SK-N-SH (cell line): Measurements from ENCODE around the gene RAMP1. TPM values are rescaled to one million over a fixed set of nuclear protein-coding genes. Genes with fewer than 3 reads are reported as not detected.

Experiments used
- CTCF ChIA-PET: fragments of 300-600, 350-600 bp; formaldehyde crosslinking; extraction: SDS; loops from one replicate; lab custom pipeline; 2021; lab: Yijun Ruan, JAX
- POLR2A ChIA-PET: fragments of 350-600 bp; sonication (Branson Sonifier 250); formaldehyde crosslinking; extraction: SDS; loops from one replicate; lab custom pipeline; 2020; ENCODE audit warnings: antibody characterized with exemption, inconsistent platforms; lab: Yijun Ruan, JAX
- DNase-seq: peaks from one replicate; pipeline ENCODE4 v3.0.0; 2012
- H2AFZ ChIP-seq: fragments of 200-600 bp; sonication (generic); 2 replicates; pipeline ENCODE4 v1.8.1; 2016; ENCODE audit warnings: antibody characterized with exemption, mild to moderate bottlenecking, low read depth
- H3F3A ChIP-seq: fragments of 200-600 bp; sonication (generic); replicated peaks from 2 replicates; pipeline ENCODE3; 2016; ENCODE audit warnings: antibody characterized with exemption, mild to moderate bottlenecking; ENCODE audit not compliant: insufficient read depth
- H3K27ac ChIP-seq, 2 experiments: fragments of 200-500 bp in 1 of 2; fragments of 200-600 bp in 1 of 2; sonication (Bioruptor generic) in 1 of 2; sonication (generic), shearing (Covaris generic) in 1 of 2; 2 replicates each; pipeline versions ENCODE4 v1.5.1 to v1.6.1; 2014 to 2016; ENCODE audit warnings: low read depth in 2 of 2, inconsistent platforms in 1 of 2, low read length in 1 of 2, mild to moderate bottlenecking in 1 of 2, mixed read lengths in 1 of 2
- H3K27me3 ChIP-seq: fragments of 200-600 bp; sonication (generic), shearing (Covaris generic); 2 replicates; pipeline ENCODE4 v1.6.1; 2016; ENCODE audit warnings: mixed run types; ENCODE audit not compliant: insufficient read depth
- H3K36me3 ChIP-seq, 2 experiments: fragments of 200-500 bp in 1 of 2; fragments of 200-600 bp in 1 of 2; sonication (Bioruptor generic) in 1 of 2; sonication (generic) in 1 of 2; replicated peaks in 1 of 2; 2 replicates each; pipeline versions ENCODE3 to v1.5.1; 2014 to 2016; ENCODE audit warnings: low read length in 1 of 2, mild to moderate bottlenecking in 1 of 2; ENCODE audit not compliant: insufficient read depth in 2 of 2, control insufficient read depth in 1 of 2
- H3K4me1 ChIP-seq, 2 experiments: fragments of 200-500 bp in 1 of 2; fragments of 200-600 bp in 1 of 2; sonication (Bioruptor generic) in 1 of 2; sonication (generic), shearing (Covaris generic) in 1 of 2; 2 replicates each; pipeline versions ENCODE4 v1.5.1 to v1.6.1; 2014 to 2016; ENCODE audit warnings: low read depth in 1 of 2, low read length in 1 of 2, mixed run types in 1 of 2; ENCODE audit not compliant: insufficient read depth in 2 of 2, control insufficient read depth in 1 of 2
- H3K4me2 ChIP-seq: fragments of 200-600 bp; sonication (generic), shearing (Covaris generic); 2 replicates; pipeline ENCODE4 v1.6.1; 2017; ENCODE audit warnings: mixed run types
- H3K4me3 ChIP-seq, 2 experiments: fragments of 200-500 bp in 1 of 2; fragments of 200-600 bp in 1 of 2; sonication (Bioruptor generic) in 1 of 2; sonication (generic), shearing (Covaris generic) in 1 of 2; 2 replicates each; pipeline versions ENCODE4 v1.5.1 to v1.8.1; 2014 to 2016; ENCODE audit warnings: low read depth in 2 of 2, inconsistent platforms in 1 of 2, low read length in 1 of 2, mild to moderate bottlenecking in 1 of 2, mixed read lengths in 1 of 2, moderate library complexity in 1 of 2
- H3K79me2 ChIP-seq: fragments of 200-600 bp; sonication (generic); 2 replicates; pipeline ENCODE4 v1.8.1; 2017; ENCODE audit warnings: mild to moderate bottlenecking; ENCODE audit not compliant: insufficient read depth
- H3K9ac ChIP-seq: fragments of 200-600 bp; sonication (generic); 2 replicates; pipeline ENCODE4 v1.6.1; 2017; ENCODE audit warnings: mixed run types
- H3K9me2 ChIP-seq: fragments of 200-600 bp; sonication (generic); 2 replicates; pipeline ENCODE4 v1.6.1; 2017; ENCODE audit warnings: mixed run types
- H3K9me3 ChIP-seq: fragments of 200-600 bp; sonication (generic); 2 replicates; pipeline ENCODE4 v1.6.1; 2017; ENCODE audit warnings: mixed run types, mild to moderate bottlenecking, moderate library complexity
- H4K20me1 ChIP-seq: fragments of 200-600 bp; sonication (generic); 2 replicates; pipeline ENCODE4 v1.6.1; 2017; ENCODE audit warnings: mild to moderate bottlenecking, mixed run types; ENCODE audit not compliant: insufficient read depth
- ELF1 ChIP-seq: IDR thresholded peaks from 2 replicates; pipeline ENCODE4 v1.4.0; 2012
- EZH2phosphoT487 ChIP-seq: fragments of 200-600 bp; sonication (generic); IDR thresholded peaks from 2 replicates; pipeline ENCODE4 v1.6.1; 2017; ENCODE audit warnings: low read depth, mixed run types, mild to moderate bottlenecking, antibody characterized with exemption, moderate library complexity, borderline replicate concordance
- FOXM1 ChIP-seq: IDR thresholded peaks from 2 replicates; pipeline ENCODE4 v1.4.0; 2012; ENCODE audit warnings: low read depth, mild to moderate bottlenecking
- IRF3 ChIP-seq: fragments of 150-350 bp; IDR thresholded peaks from 2 replicates; pipeline ENCODE4 v1.6.1; 2016; ENCODE audit warnings: mild to moderate bottlenecking, low read depth, low read length
- MXI1 ChIP-seq: IDR thresholded peaks from 2 replicates; pipeline ENCODE4 v1.6.1; 2012; ENCODE audit warnings: mild to moderate bottlenecking, low read depth, low read length, improper control_type of control experiment
- NFIC ChIP-seq: IDR thresholded peaks from 2 replicates; pipeline ENCODE4 v1.4.0; 2012; ENCODE audit warnings: borderline replicate concordance
- NRF1 ChIP-seq: IDR thresholded peaks from 2 replicates; pipeline ENCODE4 v1.6.1; 2012; ENCODE audit warnings: low read depth, mild to moderate bottlenecking, low read length
- PBX3 ChIP-seq: IDR thresholded peaks from 2 replicates; pipeline ENCODE4; 2012
- RAD21 ChIP-seq: IDR thresholded peaks from 2 replicates; pipeline ENCODE4 v1.6.1; 2012; ENCODE audit warnings: mild to moderate bottlenecking, low read length
- RCOR1 ChIP-seq: fragments of 150-350 bp; IDR thresholded peaks from 2 replicates; pipeline ENCODE4 v1.6.1; 2017; ENCODE audit warnings: antibody characterized with exemption, low read length
- RFX5 ChIP-seq: IDR thresholded peaks from 2 replicates; pipeline ENCODE4 v1.6.1; 2012; ENCODE audit warnings: mild to moderate bottlenecking, improper control_type of control experiment, low read length
- RXRA ChIP-seq: IDR thresholded peaks from 2 replicates; pipeline ENCODE4 v1.4.0; 2012; ENCODE audit warnings: low read depth, mild to moderate bottlenecking, borderline replicate concordance
- SMC3 ChIP-seq: IDR thresholded peaks from 2 replicates; pipeline ENCODE4 v1.6.1; 2012; ENCODE audit warnings: low read depth, low read length, improper control_type of control experiment
- TAF1 ChIP-seq: IDR thresholded peaks from 2 replicates; pipeline ENCODE4 v1.6.1; 2012; ENCODE audit warnings: low read depth, mild to moderate bottlenecking, low read length, moderate library complexity, borderline replicate concordance
- TCF12 ChIP-seq: IDR thresholded peaks from 2 replicates; pipeline ENCODE4 v1.4.0; 2012
- TEAD4 ChIP-seq: IDR thresholded peaks from 2 replicates; pipeline ENCODE4 v1.4.0; 2012; ENCODE audit warnings: mild to moderate bottlenecking, borderline replicate concordance; ENCODE audit not compliant: insufficient read depth
- USF1 ChIP-seq: IDR thresholded peaks from 2 replicates; pipeline ENCODE4 v1.4.0; 2012; ENCODE audit warnings: low read depth, borderline replicate concordance
- USF2 ChIP-seq: fragments of 150-350 bp; IDR thresholded peaks from 2 replicates; pipeline ENCODE4 v1.6.1; 2017; ENCODE audit warnings: antibody characterized with exemption, low read length, low read depth, borderline replicate concordance
- WGBS: methylation state at CpG from one replicate; pipeline ENCODE4 v1.1.6; 2017; ENCODE audit warnings: low lambda C conversion rate; 5-methylcytosine and 5-hydroxymethylcytosine counted together
- polyA plus RNA-seq, 3 experiments: library from polyadenylated mRNA; depleted of rRNA; stranded (reverse); fragments of >200 nt; gene quantifications; 2 replicates each; pipeline ENCODE4 v1.2.3, GENCODE V29; 2012

The RAMP1 gene
- polyA plus RNA-seq, 1 of the 3 experiments (the other 2 are of a cell fraction): 27.9 TPM

- WGBS: 90% methylated on average over 8 of the region's 8 CpGs
- H3K27me3 ChIP-seq: no peaks in the 10 kb centered on the region
- no peaks in the 10 kb centered on the region for H3K79me2 ChIP-seq
- ChIA-PET POLR2A (no interaction called here), CTCF (interaction anchor here (1.0 to 2.4 kb wide), 4 partner anchors 25 to 35 kb away, joined by 3 to 10 read pairs (median 6); no protein-coding TSS in a partner anchor)
- no peaks in the 10 kb centered on the region for H3K9me2 ChIP-seq
- TF ChIP-seq TCF12 (no peak), NFIC (no peak), NRF1 (no peak), EZH2phosphoT487 (no peak), USF2 (no peak), TAF1 (no peak), IRF3 (no peak), ELF1 (no peak), USF1 (no peak), RCOR1 (no peak), RFX5 (no peak), PBX3 (no peak), TEAD4 (no peak), RAD21 (no peak), RXRA (no peak), SMC3 (no peak), MXI1 (no peak), FOXM1 (no peak)
- no peak overlapping the region for H3K4me2 ChIP-seq
- no peaks in the 10 kb centered on the region for H3K36me3 ChIP-seq
- H3K27ac ChIP-seq: peak overlapping the region in 1 of 2 experiments; percentile 62; a peak in 1 of 4 replicates
- H3F3A ChIP-seq: no peaks in the 10 kb centered on the region
- H4K20me1 ChIP-seq: no peaks in the 10 kb centered on the region
- no peak for DNase-seq
- H3K4me1 ChIP-seq: peaks cover 0 to 48% of the 10 kb centered on the region in 2 experiments; a peak in 2 of 4 replicates
- no peak overlapping the region for H2AFZ ChIP-seq
- no peak overlapping the region for H3K4me3 ChIP-seq
- H3K9me3 ChIP-seq: no peaks in the 10 kb centered on the region
- H3K9ac ChIP-seq: no peak overlapping the region
Measured at GRCh38 chr2:237889016-237889415, 29.6 kb downstream of the RAMP1 start.
